Hepatic stellate cell (primary cell): ENCODE results near the gene DUXB.

Source experiments
- DNase-seq: peaks from one replicate; pipeline ENCODE4 v3.0.0; 2011; ENCODE audit warnings: low spot score

Gene DUXB

DNA sequence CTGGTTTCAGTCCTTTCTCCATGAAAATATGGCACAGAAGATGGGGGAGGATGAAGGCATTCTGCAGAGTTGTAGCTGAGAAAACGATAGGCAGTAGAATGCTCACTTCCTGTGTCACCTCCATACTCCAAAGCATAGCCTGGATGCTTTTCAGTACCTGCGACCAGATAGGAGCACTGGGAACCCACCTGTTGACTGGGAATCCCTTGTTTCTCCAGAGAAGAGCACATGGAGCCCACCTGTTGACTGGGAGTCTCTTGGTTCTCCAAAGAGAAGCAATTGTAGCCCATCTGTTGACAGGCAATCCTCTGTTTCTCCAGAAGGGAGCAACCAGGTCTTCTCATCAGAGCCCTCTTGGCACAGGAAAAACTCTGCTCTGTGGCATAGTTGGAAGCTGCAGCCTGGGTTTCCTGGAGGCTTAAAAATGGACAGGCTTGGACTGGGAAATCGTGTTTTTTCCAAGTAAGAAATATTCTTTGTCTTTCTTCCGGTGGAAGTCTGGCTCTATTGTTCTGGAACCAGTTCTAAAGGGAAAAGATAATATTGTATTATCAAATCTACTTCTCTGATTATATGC, 40.4 kb downstream of the DUXB start:
- no peak for DNase-seq

DNA sequence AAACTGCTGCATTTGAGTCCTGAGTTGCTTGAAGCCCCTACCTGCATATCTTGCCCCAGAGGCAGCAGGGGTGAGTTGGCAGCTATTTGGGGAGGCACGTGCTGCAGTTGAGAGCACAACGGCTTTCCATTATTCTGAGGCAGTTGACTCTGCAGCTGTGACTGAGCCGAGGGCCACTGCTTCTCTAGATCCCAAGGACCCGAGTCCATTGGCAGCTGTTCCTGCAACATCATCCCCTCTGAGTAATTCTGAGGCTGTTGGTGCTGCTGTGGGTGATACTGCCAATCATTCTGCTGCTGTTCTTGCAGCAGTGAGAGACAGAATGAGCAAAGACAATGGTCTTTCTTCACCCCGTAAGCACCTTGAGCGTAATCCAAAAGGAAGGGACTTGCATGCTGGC, 40.9 kb downstream of the DUXB start:
- DNase-seq, result no peak

GRCh38 chr16:75658175-75658574, 43.1 kb downstream of the DUXB start:
- no peak for DNase-seq

GRCh38 chr16:75653922-75654321, 47.3 kb downstream of the DUXB start:
- DNase-seq, result peak; percentile 59

DNA sequence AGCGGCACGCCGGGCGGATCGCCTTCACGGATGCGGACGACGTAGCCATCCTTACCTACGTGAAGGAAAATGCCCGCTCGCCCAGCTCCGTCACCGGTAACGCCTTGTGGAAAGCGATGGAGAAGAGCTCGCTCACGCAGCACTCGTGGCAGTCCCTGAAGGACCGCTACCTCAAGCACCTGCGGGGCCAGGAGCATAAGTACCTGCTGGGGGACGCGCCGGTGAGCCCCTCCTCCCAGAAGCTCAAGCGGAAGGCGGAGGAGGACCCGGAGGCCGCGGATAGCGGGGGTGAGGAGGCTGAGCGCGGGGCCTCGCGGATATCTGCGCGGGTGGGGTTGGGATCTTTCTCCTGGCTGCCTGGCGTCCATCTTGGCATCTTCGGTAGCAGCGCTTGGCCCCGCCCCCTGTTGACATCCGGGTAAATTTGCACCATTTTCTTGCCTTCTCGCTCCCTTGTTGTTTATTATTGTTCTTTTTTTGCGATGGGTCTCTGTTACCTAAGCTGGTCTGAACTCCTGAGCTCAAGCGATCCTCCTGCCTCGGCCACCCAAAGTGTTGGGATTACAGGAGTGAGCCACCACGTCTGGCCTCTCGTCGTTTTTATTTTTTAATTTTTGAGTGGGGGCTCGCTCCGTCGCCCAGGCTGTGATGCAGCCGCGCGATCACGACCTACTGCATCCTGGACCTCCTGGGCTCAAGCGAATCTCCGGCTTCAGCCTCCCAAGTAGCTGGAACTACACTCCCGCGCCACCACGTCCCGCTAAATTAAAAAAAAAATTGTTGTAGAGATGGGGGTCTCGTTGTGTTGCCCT, 52.8 kb downstream of the DUXB start:
- DNase-seq, result peak; percentile 76

GRCh38 chr16:75647492-75648264, 53.6 kb downstream of the DUXB start, which contains the start of the genes KARS1 and TERF2IP:
Gene KARS1 (minus strand): TSS chr16:75647665. CDS start chr16:75647639, 26 bp downstream.
Gene TERF2IP (plus strand): TSS chr16:75647773. CDS start chr16:75647883, 110 bp downstream.
- DNase-seq, result peak; percentile 95

DNA sequence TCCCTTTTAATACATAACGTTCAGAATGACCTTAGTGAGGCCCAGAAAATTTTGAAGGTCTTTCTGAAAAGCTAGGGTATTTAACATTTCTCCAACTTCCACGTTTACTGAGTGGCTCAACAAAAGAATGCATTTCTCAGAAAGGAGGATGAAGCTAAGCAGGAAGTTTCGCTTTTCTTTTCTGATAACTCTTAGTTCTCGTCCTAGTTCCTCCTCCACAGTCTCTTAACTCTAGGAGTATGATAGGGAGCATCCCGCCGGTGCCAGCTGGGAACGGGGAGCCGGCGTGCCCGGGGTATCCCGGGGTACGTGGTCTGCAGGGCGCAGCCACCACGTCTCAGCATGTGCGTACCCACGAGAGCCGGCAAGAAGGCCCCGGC, 54.2 kb downstream of the DUXB start:
- no peak for DNase-seq

DNA sequence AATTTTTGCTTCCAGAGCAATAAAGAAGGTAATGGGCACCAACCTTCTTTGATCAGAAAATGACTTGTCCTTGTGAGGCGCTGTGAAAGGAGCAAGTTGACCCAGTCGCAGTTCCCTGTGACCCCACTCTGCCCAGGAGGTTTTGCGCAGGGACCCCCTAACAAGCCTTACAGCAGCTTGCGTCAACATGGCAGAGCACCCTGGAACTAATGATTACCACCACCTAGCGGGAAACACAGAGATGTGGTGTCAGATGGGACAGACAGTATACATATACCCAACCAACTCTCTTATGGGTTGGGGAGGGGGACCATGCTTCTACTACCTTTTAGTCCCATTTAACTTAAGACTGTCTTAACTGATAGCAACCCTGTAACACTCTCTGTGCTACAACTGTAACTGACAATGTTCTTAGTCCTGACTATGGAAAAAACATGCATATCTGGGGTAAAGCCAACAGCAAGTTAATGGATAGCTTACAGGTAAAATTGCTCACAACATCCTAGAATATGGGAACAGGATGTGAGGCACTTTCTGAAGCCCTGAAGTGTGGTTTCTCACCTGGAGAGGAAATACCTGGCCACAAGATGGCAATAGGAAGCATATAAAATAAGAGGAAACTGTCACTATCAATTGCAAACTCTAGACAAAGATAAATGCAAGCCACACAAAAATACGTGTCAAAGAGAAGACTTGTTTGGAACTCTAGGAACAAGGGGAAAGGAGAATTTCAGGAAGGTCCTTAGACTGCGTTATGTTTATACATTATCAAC, 56.8 kb downstream of the DUXB start:
- DNase-seq, result no peak
